WTC11 (cell line): ENCODE data around the gene MLH3. TPM values are rescaled to one million over a fixed set of nuclear protein-coding genes. Genes with fewer than 3 reads are reported as not detected.

Source experiments
- ATAC-seq: fragments of 200-7000 bp; cut with Tn5 transposase; 2 replicates; pipeline ENCODE4 v1.10.0; 2021; ENCODE audit warnings: mild to moderate bottlenecking, moderate library complexity
- CTCF ChIA-PET: fragments of 300-600 bp; sonication (Branson Sonifier 250); formaldehyde crosslinking; loops from one replicate; lab custom pipeline; 2021; ENCODE audit warnings: antibody characterized with exemption; lab: Charles Lee
- POLR2A ChIA-PET: fragments of 350-600 bp; sonication (Branson Sonifier 250); formaldehyde crosslinking; loops from one replicate; lab custom pipeline; 2021; ENCODE audit warnings: antibody characterized with exemption; lab: Charles Lee
- DNase-seq: peaks from one replicate; pipeline ENCODE4 v3.0.0; 2021; ENCODE audit warnings: low spot score
- H3K27ac Mint-ChIP-seq: 2 replicates; pipeline ENCODE4 v1.8.0; 2021; ENCODE audit warnings: mixed read lengths
- H3K27me3 Mint-ChIP-seq: 2 replicates; pipeline ENCODE4 v1.8.0; 2021; ENCODE audit warnings: low read depth, mild to moderate bottlenecking, moderate library complexity, mixed read lengths
- H3K36me3 Mint-ChIP-seq: 2 replicates; pipeline ENCODE4 v1.8.0; 2021; ENCODE audit warnings: mixed read lengths
- H3K4me1 Mint-ChIP-seq: 2 replicates; pipeline ENCODE4 v1.8.0; 2022; ENCODE audit warnings: mixed read lengths
- H3K4me3 Mint-ChIP-seq: 2 replicates; pipeline ENCODE4 v1.8.0; 2021; ENCODE audit warnings: mild to moderate bottlenecking, moderate library complexity, mixed read lengths
- H3K9me3 Mint-ChIP-seq: 2 replicates; pipeline ENCODE4 v1.8.0; 2021; ENCODE audit warnings: mixed read lengths
- ELF4 ChIP-seq: sonication (generic); formaldehyde crosslinking; IDR thresholded peaks from 2 replicates; pipeline ENCODE4 v1.8.1; 2022; ENCODE audit warnings: low read depth, mild to moderate bottlenecking, moderate library complexity, missing genetic modification reagents
- ESRRA ChIP-seq: sonication (generic); formaldehyde crosslinking; IDR thresholded peaks from 2 replicates; pipeline ENCODE4 v1.8.1; 2022; ENCODE audit warnings: mild to moderate bottlenecking, missing genetic modification reagents, borderline replicate concordance
- ETV6 ChIP-seq: sonication (generic); formaldehyde crosslinking; IDR thresholded peaks from 2 replicates; pipeline ENCODE4 v1.8.1; 2022; ENCODE audit warnings: mild to moderate bottlenecking, missing genetic modification reagents
- MYBL2 ChIP-seq: sonication (generic); formaldehyde crosslinking; IDR thresholded peaks from 2 replicates; pipeline ENCODE4 v1.8.1; 2023; ENCODE audit warnings: mild to moderate bottlenecking, moderate library complexity, missing genetic modification reagents
- NR1H2 ChIP-seq: sonication (generic); formaldehyde crosslinking; IDR thresholded peaks from 2 replicates; pipeline ENCODE4 v1.9.0; 2021; ENCODE audit warnings: mild to moderate bottlenecking, moderate library complexity, missing genetic modification reagents
- RELA ChIP-seq: sonication (generic); formaldehyde crosslinking; IDR thresholded peaks from 2 replicates; pipeline ENCODE4 v1.8.1; 2022; ENCODE audit warnings: missing genetic modification reagents, mild to moderate bottlenecking, borderline replicate concordance
- ZNF232 ChIP-seq: sonication (generic); formaldehyde crosslinking; IDR thresholded peaks from 2 replicates; pipeline ENCODE4 v1.8.0; 2022; ENCODE audit warnings: mild to moderate bottlenecking, missing genetic modification reagents
- ZNF263 ChIP-seq: sonication (generic); formaldehyde crosslinking; IDR thresholded peaks from 2 replicates; pipeline ENCODE4 v1.8.1; 2022; ENCODE audit warnings: low read depth, mild to moderate bottlenecking, moderate library complexity, missing genetic modification reagents
- ZNF317 ChIP-seq: sonication (generic); formaldehyde crosslinking; IDR thresholded peaks from 2 replicates; pipeline ENCODE4 v1.8.1; 2023; ENCODE audit warnings: low read depth, mild to moderate bottlenecking, moderate library complexity, missing genetic modification reagents, borderline replicate concordance
- ZNF396 ChIP-seq: fragments of 250-450 bp; sonication (Bioruptor Pico); IDR thresholded peaks from 2 replicates; pipeline ENCODE4 v1.8.0; 2021; ENCODE audit warnings: mild to moderate bottlenecking, moderate library complexity, borderline replicate concordance
- total RNA-seq: library from RNA; stranded (reverse); gene quantifications from 3 replicates; pipeline ENCODE4 v1.2.3, GENCODE V29; 2021
- TF ChIP-seq, protein P1 (sequence below): sonication (generic); formaldehyde crosslinking; IDR thresholded peaks from 2 replicates; pipeline ENCODE4 v1.8.0; 2022; ENCODE audit warnings: mild to moderate bottlenecking, missing genetic modification reagents
- TF ChIP-seq, protein P2 (sequence below): fragments of 200-600 bp; IDR thresholded peaks from 2 replicates; pipeline ENCODE4 v1.8.0; 2022; ENCODE audit warnings: antibody characterized with exemption
- TF ChIP-seq, protein P3 (sequence below): sonication (generic); formaldehyde crosslinking; IDR thresholded peaks from 2 replicates; pipeline ENCODE4 v1.8.1; 2022; ENCODE audit warnings: low read depth, mild to moderate bottlenecking, moderate library complexity, missing genetic modification reagents, borderline replicate concordance
- TF ChIP-seq, protein P4 (sequence below): sonication (generic); formaldehyde crosslinking; IDR thresholded peaks from 2 replicates; pipeline ENCODE4 v1.8.1; 2022; ENCODE audit warnings: mild to moderate bottlenecking, moderate library complexity, missing genetic modification reagents
- TF ChIP-seq, protein P5 (sequence below): sonication (generic); formaldehyde crosslinking; IDR thresholded peaks from 2 replicates; pipeline ENCODE4 v1.8.0; 2023; ENCODE audit warnings: mild to moderate bottlenecking, missing genetic modification reagents
- TF ChIP-seq, protein P6 (sequence below): sonication (generic); formaldehyde crosslinking; IDR thresholded peaks from 2 replicates; pipeline ENCODE4 v1.8.1; 2023; ENCODE audit warnings: mild to moderate bottlenecking, missing genetic modification reagents
- TF ChIP-seq, protein P7 (sequence below): sonication (generic); formaldehyde crosslinking; IDR thresholded peaks from 2 replicates; pipeline ENCODE4 v1.8.0; 2023; ENCODE audit warnings: missing genetic modification reagents
- TF ChIP-seq, protein P8 (sequence below): sonication (generic); formaldehyde crosslinking; IDR thresholded peaks from 2 replicates; pipeline ENCODE4 v1.8.1; 2022; ENCODE audit warnings: missing genetic modification reagents, borderline replicate concordance

The MLH3 gene
- total RNA-seq, 1 experiment from 2014 or later = 16.7 TPM

DNA sequence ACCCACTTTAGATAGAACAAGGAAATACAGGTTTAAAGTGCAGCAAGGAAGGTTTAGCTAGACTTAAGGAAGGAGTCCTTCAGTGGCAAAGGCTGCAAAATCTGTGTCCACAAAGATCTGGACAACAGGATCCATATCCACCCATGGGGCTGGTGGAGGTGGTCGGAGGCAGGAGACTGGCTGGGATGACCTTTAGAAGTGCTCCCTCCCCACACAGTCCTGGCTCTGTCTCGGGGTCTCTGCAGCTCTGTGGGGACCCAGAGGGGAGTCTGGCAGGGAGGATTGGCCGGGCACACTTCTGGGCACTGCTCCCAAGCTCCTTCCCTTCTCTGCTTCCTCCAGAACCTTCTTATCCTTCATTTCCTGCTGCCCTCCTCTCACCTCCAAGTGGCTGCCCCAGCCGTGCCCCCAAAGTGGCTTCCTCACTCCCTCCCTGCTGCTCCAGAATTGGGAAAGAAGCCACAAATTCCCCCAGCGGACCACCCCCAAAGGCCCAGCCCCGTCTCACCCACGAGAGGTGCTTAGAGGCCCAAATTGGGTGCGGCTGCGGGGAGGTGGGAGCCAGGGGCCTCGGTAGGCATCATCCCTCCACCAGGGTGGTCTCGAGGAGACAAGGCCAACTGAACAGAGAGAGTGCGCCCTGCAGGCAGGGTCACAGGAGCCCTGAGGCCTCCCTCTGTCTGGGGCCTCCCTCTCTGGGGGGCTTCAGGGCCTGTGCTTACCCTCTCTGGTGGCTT lies 73.9 kb downstream of the MLH3 start:
- H3K27me3 Mint-ChIP-seq = no peaks in the 10 kb centered on the region; the same call in 1 of the 2 replicates
- H3K4me3 Mint-ChIP-seq = no peak overlapping the region
- peaks cover 38% of the 10 kb centered on the region for H3K4me1 Mint-ChIP-seq
- ATAC-seq = no peak
- no peaks in the 10 kb centered on the region for H3K36me3 Mint-ChIP-seq
- CTCF ChIA-PET = interaction anchor here (0.8 to 5.4 kb wide), 2 partner anchors 32 to 87 kb away, joined by 3 to 53 read pairs; partner anchors contain the start of gene ACYP1
- no peaks in the 10 kb centered on the region for H3K9me3 Mint-ChIP-seq
- TF ChIP-seq, protein P1, sequence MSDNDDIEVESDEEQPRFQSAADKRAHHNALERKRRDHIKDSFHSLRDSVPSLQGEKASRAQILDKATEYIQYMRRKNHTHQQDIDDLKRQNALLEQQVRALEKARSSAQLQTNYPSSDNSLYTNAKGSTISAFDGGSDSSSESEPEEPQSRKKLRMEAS (CRISPR knock-in tag) = no peak
- no peak for TF ChIP-seq ZNF263 (CRISPR knock-in tag)
- no peak for TF ChIP-seq ESRRA (CRISPR knock-in tag)
- no peak for TF ChIP-seq ZNF317 (CRISPR knock-in tag)
- TF ChIP-seq, protein P2, sequence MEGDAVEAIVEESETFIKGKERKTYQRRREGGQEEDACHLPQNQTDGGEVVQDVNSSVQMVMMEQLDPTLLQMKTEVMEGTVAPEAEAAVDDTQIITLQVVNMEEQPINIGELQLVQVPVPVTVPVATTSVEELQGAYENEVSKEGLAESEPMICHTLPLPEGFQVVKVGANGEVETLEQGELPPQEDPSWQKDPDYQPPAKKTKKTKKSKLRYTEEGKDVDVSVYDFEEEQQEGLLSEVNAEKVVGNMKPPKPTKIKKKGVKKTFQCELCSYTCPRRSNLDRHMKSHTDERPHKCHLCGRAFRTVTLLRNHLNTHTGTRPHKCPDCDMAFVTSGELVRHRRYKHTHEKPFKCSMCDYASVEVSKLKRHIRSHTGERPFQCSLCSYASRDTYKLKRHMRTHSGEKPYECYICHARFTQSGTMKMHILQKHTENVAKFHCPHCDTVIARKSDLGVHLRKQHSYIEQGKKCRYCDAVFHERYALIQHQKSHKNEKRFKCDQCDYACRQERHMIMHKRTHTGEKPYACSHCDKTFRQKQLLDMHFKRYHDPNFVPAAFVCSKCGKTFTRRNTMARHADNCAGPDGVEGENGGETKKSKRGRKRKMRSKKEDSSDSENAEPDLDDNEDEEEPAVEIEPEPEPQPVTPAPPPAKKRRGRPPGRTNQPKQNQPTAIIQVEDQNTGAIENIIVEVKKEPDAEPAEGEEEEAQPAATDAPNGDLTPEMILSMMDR = no peak
- TF ChIP-seq ZNF396 (CRISPR knock-in tag) = no peak
- TF ChIP-seq, protein P3, sequence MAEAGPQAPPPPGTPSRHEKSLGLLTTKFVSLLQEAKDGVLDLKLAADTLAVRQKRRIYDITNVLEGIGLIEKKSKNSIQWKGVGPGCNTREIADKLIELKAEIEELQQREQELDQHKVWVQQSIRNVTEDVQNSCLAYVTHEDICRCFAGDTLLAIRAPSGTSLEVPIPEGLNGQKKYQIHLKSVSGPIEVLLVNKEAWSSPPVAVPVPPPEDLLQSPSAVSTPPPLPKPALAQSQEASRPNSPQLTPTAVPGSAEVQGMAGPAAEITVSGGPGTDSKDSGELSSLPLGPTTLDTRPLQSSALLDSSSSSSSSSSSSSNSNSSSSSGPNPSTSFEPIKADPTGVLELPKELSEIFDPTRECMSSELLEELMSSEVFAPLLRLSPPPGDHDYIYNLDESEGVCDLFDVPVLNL (CRISPR knock-in tag) = no peak
- TF ChIP-seq, protein P4, sequence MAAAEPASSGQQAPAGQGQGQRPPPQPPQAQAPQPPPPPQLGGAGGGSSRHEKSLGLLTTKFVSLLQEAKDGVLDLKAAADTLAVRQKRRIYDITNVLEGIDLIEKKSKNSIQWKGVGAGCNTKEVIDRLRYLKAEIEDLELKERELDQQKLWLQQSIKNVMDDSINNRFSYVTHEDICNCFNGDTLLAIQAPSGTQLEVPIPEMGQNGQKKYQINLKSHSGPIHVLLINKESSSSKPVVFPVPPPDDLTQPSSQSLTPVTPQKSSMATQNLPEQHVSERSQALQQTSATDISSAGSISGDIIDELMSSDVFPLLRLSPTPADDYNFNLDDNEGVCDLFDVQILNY = no peak
- no peak for TF ChIP-seq MYBL2 (CRISPR knock-in tag)
- TF ChIP-seq, protein P5, sequence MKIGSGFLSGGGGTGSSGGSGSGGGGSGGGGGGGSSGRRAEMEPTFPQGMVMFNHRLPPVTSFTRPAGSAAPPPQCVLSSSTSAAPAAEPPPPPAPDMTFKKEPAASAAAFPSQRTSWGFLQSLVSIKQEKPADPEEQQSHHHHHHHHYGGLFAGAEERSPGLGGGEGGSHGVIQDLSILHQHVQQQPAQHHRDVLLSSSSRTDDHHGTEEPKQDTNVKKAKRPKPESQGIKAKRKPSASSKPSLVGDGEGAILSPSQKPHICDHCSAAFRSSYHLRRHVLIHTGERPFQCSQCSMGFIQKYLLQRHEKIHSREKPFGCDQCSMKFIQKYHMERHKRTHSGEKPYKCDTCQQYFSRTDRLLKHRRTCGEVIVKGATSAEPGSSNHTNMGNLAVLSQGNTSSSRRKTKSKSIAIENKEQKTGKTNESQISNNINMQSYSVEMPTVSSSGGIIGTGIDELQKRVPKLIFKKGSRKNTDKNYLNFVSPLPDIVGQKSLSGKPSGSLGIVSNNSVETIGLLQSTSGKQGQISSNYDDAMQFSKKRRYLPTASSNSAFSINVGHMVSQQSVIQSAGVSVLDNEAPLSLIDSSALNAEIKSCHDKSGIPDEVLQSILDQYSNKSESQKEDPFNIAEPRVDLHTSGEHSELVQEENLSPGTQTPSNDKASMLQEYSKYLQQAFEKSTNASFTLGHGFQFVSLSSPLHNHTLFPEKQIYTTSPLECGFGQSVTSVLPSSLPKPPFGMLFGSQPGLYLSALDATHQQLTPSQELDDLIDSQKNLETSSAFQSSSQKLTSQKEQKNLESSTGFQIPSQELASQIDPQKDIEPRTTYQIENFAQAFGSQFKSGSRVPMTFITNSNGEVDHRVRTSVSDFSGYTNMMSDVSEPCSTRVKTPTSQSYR (CRISPR knock-in tag) = no peak
- TF ChIP-seq ETV6 (CRISPR knock-in tag) = no peak
- no peak for TF ChIP-seq NR1H2 (CRISPR knock-in tag)
- POLR2A ChIA-PET = interaction anchor here (1.0 kb wide), 1 partner anchor 54 kb away, joined by 3 read pairs; the partner anchor contains the start of gene RPS6KL1
- H3K27ac Mint-ChIP-seq = no peak overlapping the region
- no peak for DNase-seq

DNA sequence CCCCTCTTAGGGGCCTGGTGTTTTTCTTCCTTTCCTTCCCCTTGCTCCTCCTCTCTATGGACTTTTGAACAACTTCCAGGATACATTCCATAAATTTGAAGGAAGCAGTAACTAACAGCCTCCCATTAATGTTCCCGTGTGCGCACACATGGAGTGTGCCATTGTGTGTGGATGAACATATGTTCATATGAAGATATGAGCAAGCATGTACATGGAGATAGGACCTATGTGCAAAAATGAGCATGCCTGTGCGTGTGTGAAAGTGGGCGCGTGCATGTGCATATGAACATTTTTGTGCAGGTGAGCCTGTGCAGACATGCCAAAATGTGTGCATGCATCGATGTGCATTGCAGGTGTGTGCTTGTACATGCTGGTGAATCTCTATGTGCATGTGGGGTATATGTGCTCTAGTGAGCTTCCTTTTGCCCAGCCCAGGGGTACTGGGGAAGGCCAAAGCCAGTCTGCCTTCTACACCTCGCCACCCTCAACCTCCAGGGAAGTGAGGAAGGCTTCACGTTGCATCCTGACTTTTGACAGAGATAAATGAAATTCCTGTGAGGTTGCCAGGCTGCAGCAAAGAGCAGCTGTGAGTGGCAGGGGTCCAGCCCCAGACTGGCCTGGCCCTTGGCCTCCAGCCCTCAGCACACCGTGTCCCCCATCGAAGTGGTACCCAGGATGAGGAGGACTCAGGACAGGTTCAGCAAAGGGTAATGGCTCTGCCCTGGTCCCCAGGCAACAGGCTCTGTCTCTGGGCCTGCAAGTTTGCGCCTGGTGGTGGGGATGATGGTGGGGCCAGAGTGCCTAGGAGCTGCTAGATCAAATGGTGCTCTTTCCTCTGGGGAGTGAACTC lies 74.8 kb downstream of the MLH3 start:
- Mint-ChIP-seq H3K9me3 (no peaks in the 10 kb centered on the region), H3K27me3 (no peaks in the 10 kb centered on the region), H3K27ac (no peak overlapping the region), H3K4me3 (no peak overlapping the region), H3K4me1 (peaks cover 40% of the 10 kb centered on the region), H3K36me3 (no peaks in the 10 kb centered on the region)
- POLR2A ChIA-PET = no interaction called here
- CTCF ChIA-PET = interaction anchor here (0.8 to 4.0 kb wide), 2 partner anchors 31 to 87 kb away, joined by 3 to 20 read pairs; partner anchors contain the start of gene ACYP1
- DNase-seq (no peak), ATAC-seq (no peak)
- TF ChIP-seq ETV6 (CRISPR knock-in tag) (no peak), ZNF232 (no peak), ELF4 (CRISPR knock-in tag) (no peak), RELA (CRISPR knock-in tag) (no peak)
- TF ChIP-seq, protein P6, sequence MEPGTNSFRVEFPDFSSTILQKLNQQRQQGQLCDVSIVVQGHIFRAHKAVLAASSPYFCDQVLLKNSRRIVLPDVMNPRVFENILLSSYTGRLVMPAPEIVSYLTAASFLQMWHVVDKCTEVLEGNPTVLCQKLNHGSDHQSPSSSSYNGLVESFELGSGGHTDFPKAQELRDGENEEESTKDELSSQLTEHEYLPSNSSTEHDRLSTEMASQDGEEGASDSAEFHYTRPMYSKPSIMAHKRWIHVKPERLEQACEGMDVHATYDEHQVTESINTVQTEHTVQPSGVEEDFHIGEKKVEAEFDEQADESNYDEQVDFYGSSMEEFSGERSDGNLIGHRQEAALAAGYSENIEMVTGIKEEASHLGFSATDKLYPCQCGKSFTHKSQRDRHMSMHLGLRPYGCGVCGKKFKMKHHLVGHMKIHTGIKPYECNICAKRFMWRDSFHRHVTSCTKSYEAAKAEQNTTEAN (CRISPR knock-in tag) = no peak
- TF ChIP-seq, protein P7, sequence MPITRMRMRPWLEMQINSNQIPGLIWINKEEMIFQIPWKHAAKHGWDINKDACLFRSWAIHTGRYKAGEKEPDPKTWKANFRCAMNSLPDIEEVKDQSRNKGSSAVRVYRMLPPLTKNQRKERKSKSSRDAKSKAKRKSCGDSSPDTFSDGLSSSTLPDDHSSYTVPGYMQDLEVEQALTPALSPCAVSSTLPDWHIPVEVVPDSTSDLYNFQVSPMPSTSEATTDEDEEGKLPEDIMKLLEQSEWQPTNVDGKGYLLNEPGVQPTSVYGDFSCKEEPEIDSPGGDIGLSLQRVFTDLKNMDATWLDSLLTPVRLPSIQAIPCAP (CRISPR knock-in tag) = no peak
- TF ChIP-seq, protein P8, sequence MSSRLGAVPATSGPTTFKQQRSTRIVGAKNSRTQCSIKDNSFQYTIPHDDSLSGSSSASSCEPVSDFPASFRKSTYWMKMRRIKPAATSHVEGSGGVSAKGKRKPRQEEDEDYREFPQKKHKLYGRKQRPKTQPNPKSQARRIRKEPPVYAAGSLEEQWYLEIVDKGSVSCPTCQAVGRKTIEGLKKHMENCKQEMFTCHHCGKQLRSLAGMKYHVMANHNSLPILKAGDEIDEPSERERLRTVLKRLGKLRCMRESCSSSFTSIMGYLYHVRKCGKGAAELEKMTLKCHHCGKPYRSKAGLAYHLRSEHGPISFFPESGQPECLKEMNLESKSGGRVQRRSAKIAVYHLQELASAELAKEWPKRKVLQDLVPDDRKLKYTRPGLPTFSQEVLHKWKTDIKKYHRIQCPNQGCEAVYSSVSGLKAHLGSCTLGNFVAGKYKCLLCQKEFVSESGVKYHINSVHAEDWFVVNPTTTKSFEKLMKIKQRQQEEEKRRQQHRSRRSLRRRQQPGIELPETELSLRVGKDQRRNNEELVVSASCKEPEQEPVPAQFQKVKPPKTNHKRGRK (CRISPR knock-in tag) = no peak
